Body of pancreas (tissue), 4 donors: ENCODE measurements around the gene EFCAB6. TPM values are rescaled to one million over a fixed set of nuclear protein-coding genes. Genes with fewer than 3 reads are reported as not detected.

Source experiments
- ATAC-seq: fragments of 150-250 bp; one replicate; pipeline ENCODE4 v1.9.1; 2016
- DNase-seq, 4 donors: peaks; one replicate each; pipeline ENCODE4 v3.0.0-alpha.2; 2019
- H3K27ac ChIP-seq, 4 donors: fragments of 200-600 bp; sonication (generic); 1 replicate in 3 of 4; 2 replicates in 1 of 4; pipeline versions ENCODE4 v1.5.1 to v1.6.1; 2016 to 2019; ENCODE audit warnings: mild to moderate bottlenecking in 1 of 4, mixed read lengths in 1 of 4, moderate library complexity in 1 of 4
- H3K27me3 ChIP-seq, 2 donors: fragments of 200-600 bp; sonication (generic); one replicate each; pipeline ENCODE4 v1.6.0; 2016; ENCODE audit warnings: mild to moderate bottlenecking in 1 of 2
- H3K36me3 ChIP-seq, 2 donors: fragments of 200-600 bp; sonication (generic); replicated peaks in 1 of 2; 2 replicates each; pipeline ENCODE4 v1.5.1; 2016; ENCODE audit warnings: low read depth in 2 of 2; ENCODE audit not compliant: insufficient read depth in 1 of 2
- H3K4me1 ChIP-seq: fragments of 200-600 bp; sonication (generic); one replicate; pipeline ENCODE4 v1.6.0; 2016
- H3K4me3 ChIP-seq, 2 donors: fragments of 200-600 bp; sonication (generic); 1 replicate in 1 of 2; 2 replicates in 1 of 2; pipeline ENCODE4 v1.5.1; 2016 to 2019
- H3K9me3 ChIP-seq, 3 donors: fragments of 200-600 bp; sonication (generic); 1 replicate in 2 of 3; 2 replicates in 1 of 3; pipeline ENCODE4 v1.5.1; 2016
- CTCF ChIP-seq, 7 experiments: fragments of 450-650 bp in 4 of 7; fragments of 200-600 bp in 3 of 7; sonication (generic) in 3 of 7; IDR thresholded peaks; one replicate each; pipeline ENCODE4 v1.5.1; 2016 to 2019; ENCODE audit warnings: antibody characterized with exemption in 7 of 7
- POLR2A ChIP-seq, 3 donors: fragments of 450-650 bp; IDR thresholded peaks; one replicate each; pipeline ENCODE4 v1.6.1; 2016; ENCODE audit warnings: antibody characterized with exemption in 3 of 3, mild to moderate bottlenecking in 2 of 3
- WGBS, 2 donors: methylation state at CpG; one replicate each; pipeline ENCODE4 v1.1.5; 2017; 5-methylcytosine and 5-hydroxymethylcytosine counted together
- intact Hi-C: fragments of 100-400 bp; cut with DNase I; formaldehyde crosslinking; loops from one replicate; pipeline ENCODE4 v1.15.1; 2023
- total RNA-seq, 2 donors: library from RNA; depleted of rRNA; stranded (reverse); fragments of >200 nt; gene quantifications; one replicate each; pipeline ENCODE4 v1.1.0, GENCODE V29; 2016

EFCAB6 gene
- total RNA-seq, 2 donors from 2014 or later: 4.0 to 4.4 TPM

DNA sequence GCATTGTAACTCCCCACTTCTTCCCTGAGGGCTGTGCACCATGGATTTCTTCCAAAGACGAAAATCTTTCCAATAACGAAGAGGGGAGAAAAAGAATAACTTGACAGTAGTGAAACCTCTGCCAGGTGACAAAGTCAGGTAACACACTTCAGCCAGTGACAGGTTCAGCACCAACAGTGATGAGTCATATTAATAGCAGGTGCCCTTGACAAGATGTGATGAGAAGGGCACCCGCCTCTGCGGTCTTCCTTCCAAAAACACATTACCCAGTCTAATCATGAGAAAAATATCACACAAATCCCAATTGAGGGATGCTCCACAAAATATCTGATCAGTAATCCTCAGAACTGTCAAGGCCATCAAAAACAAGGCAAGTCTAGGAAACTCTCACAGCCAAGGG, 157.8 kb downstream of the EFCAB6 start:
- H3K9me3 ChIP-seq: no peaks in the 10 kb centered on the region
- DNase-seq: no peak
- no peaks in the 10 kb centered on the region for H3K27me3 ChIP-seq
- H3K4me1 ChIP-seq: no peaks in the 10 kb centered on the region
- 81 to 88% methylated on average over 4 of the region's 4 CpGs for WGBS, 2 donors
- H3K4me3 ChIP-seq: no peak overlapping the region
- intact Hi-C loops: no loop called here
- H3K36me3 ChIP-seq: no peaks in the 10 kb centered on the region
- ATAC-seq: no peak
- TF ChIP-seq POLR2A (IDR thresholded peaks at IDR 0.05): no peak
- no peak for TF ChIP-seq CTCF (IDR thresholded peaks at IDR 0.05)
- no peak overlapping the region for H3K27ac ChIP-seq

DNA sequence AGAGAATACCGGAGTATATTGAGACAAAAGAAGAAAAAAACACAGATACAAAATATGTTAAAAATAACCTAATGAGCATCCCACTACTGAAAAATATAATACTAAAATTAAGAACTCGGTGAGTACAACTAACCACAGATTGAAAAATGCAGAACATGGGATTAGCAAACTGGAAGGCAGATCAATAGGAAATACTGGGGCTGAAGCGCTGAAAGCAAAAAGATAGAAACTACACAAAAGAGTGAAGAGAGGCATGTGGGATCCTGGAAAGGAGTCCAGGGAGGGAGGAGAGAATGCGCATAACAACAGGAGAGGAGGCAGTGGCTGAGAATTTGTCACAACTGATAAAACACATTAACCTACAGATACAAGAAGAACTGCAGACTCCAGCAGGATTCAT, 159.3 kb downstream of the EFCAB6 start:
- WGBS, 2 donors: 97 to 98% methylated on average over 4 of the region's 4 CpGs
- intact Hi-C loops: no loop called here
- H3K4me3 ChIP-seq: no peak overlapping the region

GRCh38 chr22:43643387-43643786, 168.7 kb downstream of the EFCAB6 start:
- DNase-seq: no peak
- WGBS, 2 donors: 67 to 83% methylated on average over 6 of the region's 6 CpGs

More for the DNA sequence above, 159.3 kb downstream of the EFCAB6 start:
- Histone ChIP-seq H3K27ac (no peak overlapping the region), H3K9me3 (no peaks in the 10 kb centered on the region), H3K36me3 (no peaks in the 10 kb centered on the region), H3K4me1 (no peaks in the 10 kb centered on the region), H3K27me3 (no peaks in the 10 kb centered on the region)
- no peak for DNase-seq
- TF ChIP-seq CTCF (IDR thresholded peaks at IDR 0.05) (no peak), POLR2A (IDR thresholded peaks at IDR 0.05) (no peak)
- ATAC-seq: no peak

GRCh38 chr22:43642319-43643206, 169.5 kb downstream of the EFCAB6 start:
- Histone ChIP-seq H3K27ac (no peak overlapping the region), H3K27me3 (no peaks in the 10 kb centered on the region), H3K4me3 (no peak overlapping the region), H3K4me1 (no peaks in the 10 kb centered on the region), H3K36me3 (no peaks in the 10 kb centered on the region), H3K9me3 (peaks cover 0 to 7% (median 0%) of the 10 kb centered on the region in 3 donors)
- WGBS, 2 donors: 69 to 73% methylated on average over 11 of the region's 11 CpGs
- TF ChIP-seq POLR2A (IDR thresholded peaks at IDR 0.05): no peak
- TF ChIP-seq CTCF (IDR thresholded peaks at IDR 0.05): no peak
- intact Hi-C loops: no loop called here
- no peak for ATAC-seq
- no peak for DNase-seq

More at GRCh38 chr22:43643387-43643786, 168.7 kb downstream of the EFCAB6 start:
- H3K4me3 ChIP-seq: no peak overlapping the region
- H3K27me3 ChIP-seq: no peaks in the 10 kb centered on the region
- no peaks in the 10 kb centered on the region for H3K36me3 ChIP-seq
- H3K9me3 ChIP-seq: peaks cover 0 to 7% (median 0%) of the 10 kb centered on the region in 3 donors
- TF ChIP-seq CTCF (IDR thresholded peaks at IDR 0.05) (no peak), POLR2A (IDR thresholded peaks at IDR 0.05) (no peak)
- ATAC-seq: no peak
- H3K27ac ChIP-seq: no peak overlapping the region
- no peaks in the 10 kb centered on the region for H3K4me1 ChIP-seq
- intact Hi-C loops: no loop called here
